SK-N-DZ (cell line): ENCODE results near the gene TREH. TPM values are rescaled to one million over a fixed set of nuclear protein-coding genes. Genes with fewer than 3 reads are reported as not detected.
"Not testable (repeated sequence)": the region's sequence is repeated elsewhere in the genome, so short reads cannot be mapped to it uniquely, and the experiment has no call there.

Experiments
- DNase-seq: peaks from one replicate; pipeline ENCODE4 v3.0.0-alpha.2; 2015; ENCODE audit warnings: low spot score
- polyA plus RNA-seq, 2 experiments: library from polyadenylated mRNA; depleted of rRNA; stranded (reverse); fragments of >200 nt; gene quantifications; 2 replicates each; pipeline ENCODE4 v1.2.3, GENCODE V29; 2014

The TREH gene
- polyA plus RNA-seq (2014; cell fraction: cytosol; rRNA removed): not detected in 2 replicates
- not detected in 2 replicates for polyA plus RNA-seq (2014; cell fraction: nucleus; rRNA removed)

GRCh38 chr11:118679483-118679882 lies at the start of gene TREH:
TREH (minus strand) TSS chr11:118679650; CDS start chr11:118679627, 23 bp downstream.
- no peak for DNase-seq

- not testable (repeated sequence) for DNase-seq
These were observed 48.7 kb upstream of the TREH start for GRCh38 chr11:118728112-118728511.

- DNase-seq: not testable (repeated sequence)
These were observed 48.2 kb upstream of the TREH start for GRCh38 chr11:118727721-118728066.

- DNase-seq: not testable (repeated sequence)
These were observed 47.7 kb upstream of the TREH start for GRCh38 chr11:118727001-118727720.

GRCh38 chr11:118721478-118722015 lies 42.1 kb upstream of the TREH start:
- DNase-seq: not testable (repeated sequence)

GRCh38 chr11:118720740-118721139 lies 41.3 kb upstream of the TREH start:
- not testable (repeated sequence) for DNase-seq

GRCh38 chr11:118720078-118720477 lies 40.6 kb upstream of the TREH start:
- DNase-seq: not testable (repeated sequence)

- not testable (repeated sequence) for DNase-seq
These were observed 39.1 kb upstream of the TREH start for GRCh38 chr11:118718562-118718961.

GRCh38 chr11:118717733-118718132 lies 38.3 kb upstream of the TREH start:
- not testable (repeated sequence) for DNase-seq

- DNase-seq: not testable (repeated sequence)
These were observed 37.8 kb upstream of the TREH start for GRCh38 chr11:118717221-118717620.

- DNase-seq: no peak
These were observed 36.4 kb upstream of the TREH start for GRCh38 chr11:118715837-118716260.

GRCh38 chr11:118715245-118715831 lies 35.9 kb upstream of the TREH start:
- no peak for DNase-seq

GRCh38 chr11:118714816-118715215 lies 35.4 kb upstream of the TREH start:
- no peak for DNase-seq

GRCh38 chr11:118714416-118714815 lies 35.0 kb upstream of the TREH start:
- DNase-seq: not testable (repeated sequence)

- DNase-seq: no peak
These were observed 28.8 kb upstream of the TREH start for GRCh38 chr11:118708296-118708695.

- DNase-seq: no peak
These were observed 27.0 kb upstream of the TREH start for GRCh38 chr11:118706546-118706825.

- DNase-seq: no peak
These were observed 26.5 kb upstream of the TREH start for GRCh38 chr11:118705791-118706545.

- no peak for DNase-seq
These were observed 25.8 kb upstream of the TREH start for GRCh38 chr11:118705111-118705741.

- no peak for DNase-seq
These were observed 24.2 kb upstream of the TREH start for GRCh38 chr11:118703563-118704106.

- DNase-seq: no peak
These were observed 20.2 kb upstream of the TREH start for GRCh38 chr11:118699506-118700220.

GRCh38 chr11:118697346-118697745 lies 17.9 kb upstream of the TREH start:
- no peak for DNase-seq
